Common myeloid progenitor, CD34-positive (primary cell): ENCODE results near the gene DIS3L2.

Experiments
- CTCF ChIA-PET: fragments of 350-600 bp; sonication (Branson Sonifier 250); formaldehyde crosslinking; loops from one replicate; lab custom pipeline; 2021; ENCODE audit warnings: antibody characterized with exemption; lab: Charles Lee
- POLR2A ChIA-PET: fragments of 350-600 bp; sonication (Branson Sonifier 250); formaldehyde crosslinking; loops from one replicate; lab custom pipeline; 2021; ENCODE audit warnings: antibody characterized with exemption; lab: Charles Lee
- DNase-seq, 3 donors: peaks; one replicate each; pipeline versions ENCODE4 v3.0.0 to v3.0.0-alpha.2; 2013
- H3K27ac ChIP-seq, 2 experiments: 1 replicate in 1 of 2; 2 replicates in 1 of 2; pipeline ENCODE4 v1.7.0; 2013; ENCODE audit warnings: inconsistent platforms in 2 of 2, low read length in 2 of 2, mild to moderate bottlenecking in 2 of 2, low read depth in 1 of 2, moderate library complexity in 1 of 2; ENCODE audit not compliant: severe bottlenecking in 2 of 2, insufficient read depth in 1 of 2, poor library complexity in 1 of 2
- H3K27me3 ChIP-seq, 5 experiments: replicated peaks in 2 of 5; 1 replicate in 3 of 5; 2 replicates in 2 of 5; pipeline versions ENCODE4 v1.6.1 to v1.7.0; 2013; ENCODE audit warnings: low read length in 4 of 5, mild to moderate bottlenecking in 2 of 5, moderate library complexity in 2 of 5, inconsistent platforms in 1 of 5; ENCODE audit not compliant: insufficient read depth in 5 of 5, control insufficient read depth in 4 of 5
- H3K36me3 ChIP-seq, 4 experiments: 1 replicate in 2 of 4; 2 replicates in 2 of 4; pipeline versions ENCODE4 v1.6.1 to v1.7.0; 2013; ENCODE audit warnings: low read length in 3 of 4, control low read depth in 1 of 4, mild to moderate bottlenecking in 1 of 4; ENCODE audit not compliant: control insufficient read depth in 4 of 4, insufficient read depth in 4 of 4
- H3K4me1 ChIP-seq, 4 experiments: 1 replicate in 3 of 4; 2 replicates in 1 of 4; pipeline versions ENCODE4 v1.6.1 to v1.7.1; 2013; ENCODE audit warnings: low read length in 3 of 4, mild to moderate bottlenecking in 3 of 4, control low read depth in 1 of 4, inconsistent platforms in 1 of 4, moderate library complexity in 1 of 4; ENCODE audit not compliant: control insufficient read depth in 4 of 4, insufficient read depth in 4 of 4; ENCODE audit errors: control extremely low read depth in 1 of 4
- H3K4me3 ChIP-seq, 7 experiments: 1 replicate in 4 of 7; 2 replicates in 3 of 7; pipeline versions ENCODE4 v1.5.1 to v1.7.0; 2013; ENCODE audit warnings: mild to moderate bottlenecking in 7 of 7, low read length in 6 of 7, moderate library complexity in 6 of 7, inconsistent platforms in 2 of 7, low read depth in 2 of 7, control low read depth in 1 of 7; ENCODE audit not compliant: insufficient read depth in 4 of 7, control insufficient read depth in 1 of 7; ENCODE audit errors: extremely low read depth in 1 of 7
- H3K9me3 ChIP-seq, 5 experiments: 1 replicate in 4 of 5; 2 replicates in 1 of 5; pipeline versions ENCODE4 v1.6.1 to v1.7.1; 2013; ENCODE audit warnings: low read length in 4 of 5, mild to moderate bottlenecking in 2 of 5, inconsistent platforms in 1 of 5, low read depth in 1 of 5, moderate library complexity in 1 of 5; ENCODE audit not compliant: control insufficient read depth in 4 of 5, insufficient read depth in 2 of 5; ENCODE audit errors: control extremely low read depth in 1 of 5
- WGBS: methylation state at CpG from one replicate; pipeline ENCODE4 v1.1.5; 2013; ENCODE audit not compliant: insufficient coverage; 5-methylcytosine and 5-hydroxymethylcytosine counted together

DIS3L2 gene

GRCh38 chr2:231991664-231992063, 30.2 kb downstream of the DIS3L2 start:
- H3K27ac ChIP-seq = no peak overlapping the region
- no peak for DNase-seq
- H3K9me3 ChIP-seq = no peaks in the 10 kb centered on the region
- no peak overlapping the region for H3K4me3 ChIP-seq
- no peaks in the 10 kb centered on the region for H3K27me3 ChIP-seq
- no peaks in the 10 kb centered on the region for H3K36me3 ChIP-seq
- ChIA-PET CTCF (interaction anchor here (1.3 kb wide), 1 partner anchor 22 kb away, joined by 4 read pairs; no protein-coding TSS in a partner anchor), POLR2A (no interaction called here)
- no CpG with 5 or more reads among the region's 3 CpGs for WGBS
- no peaks in the 10 kb centered on the region for H3K4me1 ChIP-seq

GRCh38 chr2:231992888-231993287, 31.4 kb downstream of the DIS3L2 start:
- no peaks in the 10 kb centered on the region for H3K4me1 ChIP-seq
- no peaks in the 10 kb centered on the region for H3K36me3 ChIP-seq
- H3K4me3 ChIP-seq = no peak overlapping the region
- ChIA-PET POLR2A (no interaction called here), CTCF (interaction anchor here (1.3 kb wide), 1 partner anchor 21 kb away, joined by 4 read pairs; no protein-coding TSS in a partner anchor)
- H3K27me3 ChIP-seq = no peaks in the 10 kb centered on the region
- no peaks in the 10 kb centered on the region for H3K9me3 ChIP-seq
- no peak for DNase-seq
- H3K27ac ChIP-seq = no peak overlapping the region
- WGBS = 100% methylated on average over 1 of the region's 5 CpGs

GRCh38 chr2:231996797-231997540, 35.5 kb downstream of the DIS3L2 start:
- H3K27me3 ChIP-seq = no peaks in the 10 kb centered on the region
- no peaks in the 10 kb centered on the region for H3K9me3 ChIP-seq
- no peak overlapping the region for H3K27ac ChIP-seq
- no peaks in the 10 kb centered on the region for H3K4me1 ChIP-seq
- 80% methylated on average over 1 of the region's 2 CpGs for WGBS
- no peak overlapping the region for H3K4me3 ChIP-seq
- CTCF ChIA-PET = no interaction called here
- no peaks in the 10 kb centered on the region for H3K36me3 ChIP-seq
- POLR2A ChIA-PET = no interaction called here
- DNase-seq = no peak

- DNase-seq = peak in 1 of 3 donors; percentile 9
- ChIA-PET CTCF (no interaction called here), POLR2A (no interaction called here)
These were observed 36.5 kb downstream of the DIS3L2 start for GRCh38 chr2:231998046-231998445.

GRCh38 chr2:232000439-232000838, 38.9 kb downstream of the DIS3L2 start:
- Histone ChIP-seq H3K4me1 (no peaks in the 10 kb centered on the region), H3K27me3 (no peaks in the 10 kb centered on the region), H3K36me3 (no peaks in the 10 kb centered on the region), H3K9me3 (no peaks in the 10 kb centered on the region), H3K4me3 (no peak overlapping the region), H3K27ac (no peak overlapping the region)
- DNase-seq = no peak
- ChIA-PET POLR2A (no interaction called here), CTCF (no interaction called here)
- WGBS = no CpG with 5 or more reads among the region's 2 CpGs

More at GRCh38 chr2:231998046-231998445, 36.5 kb downstream of the DIS3L2 start:
- no peaks in the 10 kb centered on the region for H3K4me1 ChIP-seq
- H3K27ac ChIP-seq = no peak overlapping the region
- no peak overlapping the region for H3K4me3 ChIP-seq
- no peaks in the 10 kb centered on the region for H3K9me3 ChIP-seq
- H3K36me3 ChIP-seq = no peaks in the 10 kb centered on the region
- H3K27me3 ChIP-seq = no peaks in the 10 kb centered on the region

GRCh38 chr2:232001073-232001472, 39.6 kb downstream of the DIS3L2 start:
- POLR2A ChIA-PET = no interaction called here
- Histone ChIP-seq H3K36me3 (no peaks in the 10 kb centered on the region), H3K9me3 (no peaks in the 10 kb centered on the region), H3K4me3 (no peak overlapping the region), H3K4me1 (no peaks in the 10 kb centered on the region), H3K27ac (no peak overlapping the region), H3K27me3 (no peaks in the 10 kb centered on the region)
- no CpG with 5 or more reads among the region's 1 CpG for WGBS
- no peak for DNase-seq
- CTCF ChIA-PET = no interaction called here

GRCh38 chr2:232006253-232006652, 44.7 kb downstream of the DIS3L2 start:
- no peak overlapping the region for H3K27ac ChIP-seq
- peaks cover 0 to 2% (median 0%) of the 10 kb centered on the region in 5 experiments for H3K9me3 ChIP-seq
- ChIA-PET POLR2A (no interaction called here), CTCF (no interaction called here)
- peaks cover 0 to 3% (median 0%) of the 10 kb centered on the region in 4 experiments for H3K4me1 ChIP-seq
- H3K4me3 ChIP-seq = no peak overlapping the region
- no peak for DNase-seq
- H3K36me3 ChIP-seq = peaks cover 0 to 4% (median 0%) of the 10 kb centered on the region in 4 experiments
- peaks cover 0 to 2% (median 0%) of the 10 kb centered on the region in 5 experiments for H3K27me3 ChIP-seq
- WGBS = 97% methylated on average over 3 of the region's 3 CpGs
